RWPE2 (cell line): ENCODE results near the gene CHRD.

Experiments
- ATAC-seq: fragments of 200-7000 bp; cut with Tn5 transposase; 3 replicates; pipeline ENCODE4 v1.9.1; 2021; ENCODE audit warnings: low read depth
- DNase-seq: peaks from one replicate; pipeline ENCODE4 v3.0.0-alpha.2; 2020; ENCODE audit warnings: low spot score
- H3K27ac ChIP-seq: fragments of 450-650 bp; 2 replicates; pipeline ENCODE4 v1.5.1; 2017; ENCODE audit warnings: mild to moderate bottlenecking; ENCODE audit not compliant: poor library complexity, severe bottlenecking
- H3K27me3 ChIP-seq: fragments of 250-450 bp; sonication (Bioruptor Pico); 2 replicates; pipeline ENCODE4 v1.5.1; 2021; ENCODE audit warnings: mild to moderate bottlenecking, moderate library complexity; ENCODE audit not compliant: insufficient read depth, poor library complexity, severe bottlenecking
- H3K36me3 ChIP-seq: fragments of 250-450 bp; sonication (Bioruptor Pico); 2 replicates; pipeline ENCODE4 v1.5.1; 2020; ENCODE audit warnings: low read depth, mild to moderate bottlenecking, moderate library complexity
- H3K4me1 ChIP-seq: fragments of 250-450 bp; sonication (Bioruptor Pico); 2 replicates; pipeline ENCODE4 v1.5.1; 2021; ENCODE audit warnings: mild to moderate bottlenecking, moderate library complexity; ENCODE audit not compliant: insufficient read depth, poor library complexity, severe bottlenecking
- H3K4me3 ChIP-seq: fragments of 250-450 bp; sonication (Bioruptor Pico); 2 replicates; pipeline ENCODE4 v1.5.1; 2021; ENCODE audit warnings: mild to moderate bottlenecking, moderate library complexity; ENCODE audit not compliant: severe bottlenecking
- H3K9me3 ChIP-seq: fragments of 250-450 bp; sonication (Bioruptor Pico); 2 replicates; pipeline ENCODE4 v1.5.1; 2021; ENCODE audit warnings: mild to moderate bottlenecking, moderate library complexity; ENCODE audit not compliant: severe bottlenecking
- TF ChIP-seq, protein P1 (sequence below): fragments of 450-650 bp; IDR thresholded peaks from one replicate; pipeline ENCODE4 v1.5.1; 2017; ENCODE audit warnings: mild to moderate bottlenecking, moderate library complexity; ENCODE audit not compliant: poor library complexity, severe bottlenecking

Gene CHRD

DNA sequence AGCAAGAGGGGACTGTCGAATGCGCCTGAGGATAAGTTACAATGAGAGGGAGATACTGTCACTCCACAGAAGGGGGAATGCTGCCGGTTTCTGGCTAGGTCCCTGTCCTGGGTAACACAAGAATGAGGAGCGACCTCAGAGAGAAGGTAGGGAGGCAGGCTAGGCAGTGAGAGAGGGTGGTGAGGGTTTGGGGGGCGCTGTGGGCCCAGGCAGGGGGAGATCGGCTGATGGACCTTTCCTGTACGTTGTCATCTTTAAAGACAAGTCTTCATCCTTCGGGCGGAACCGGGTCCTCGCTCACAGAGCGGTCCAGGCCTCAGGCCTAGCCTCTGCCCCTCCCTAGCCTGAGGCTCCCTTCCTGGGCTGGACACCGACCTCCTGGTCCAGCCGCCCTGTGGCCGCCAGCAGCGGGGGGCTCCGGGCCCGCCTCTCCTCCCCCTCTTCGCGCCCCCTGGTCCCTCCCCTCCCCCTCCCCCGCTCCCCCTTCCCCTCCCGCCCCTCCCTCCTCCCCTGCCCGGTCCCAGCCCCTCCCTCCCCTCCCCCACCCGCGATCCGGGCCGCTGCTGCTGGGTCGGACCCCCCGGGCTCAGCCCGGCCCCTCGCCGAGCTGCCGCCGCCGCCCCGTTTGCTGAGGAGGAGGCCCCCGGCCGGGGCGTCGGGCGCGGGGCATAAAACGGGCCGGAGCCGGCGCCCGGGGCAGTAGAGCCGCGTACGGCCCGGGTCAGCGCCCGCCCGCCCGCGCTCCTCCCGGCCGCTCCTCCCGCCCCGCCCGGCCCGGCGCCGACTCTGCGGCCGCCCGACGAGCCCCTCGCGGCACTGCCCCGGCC lies at the start of gene CHRD:
Gene CHRD (plus strand): TSS at position 697 of the 827 bp plus-strand sequence. CDS start 265 bp downstream, outside the sequence.
- Histone ChIP-seq H3K4me3 (peak within 1 kb of the TSS; percentile 37), H3K27ac (no peak within 1 kb of the TSS), H3K27me3 (peaks cover 47% of the 10 kb centered on the region), H3K4me1 (no peaks in the 10 kb centered on the region), H3K36me3 (no peaks in the 10 kb centered on the region), H3K9me3 (no peaks in the 10 kb centered on the region)
- no peak; the same call in 2 of the 3 replicates for ATAC-seq
- TF ChIP-seq, protein P1, sequence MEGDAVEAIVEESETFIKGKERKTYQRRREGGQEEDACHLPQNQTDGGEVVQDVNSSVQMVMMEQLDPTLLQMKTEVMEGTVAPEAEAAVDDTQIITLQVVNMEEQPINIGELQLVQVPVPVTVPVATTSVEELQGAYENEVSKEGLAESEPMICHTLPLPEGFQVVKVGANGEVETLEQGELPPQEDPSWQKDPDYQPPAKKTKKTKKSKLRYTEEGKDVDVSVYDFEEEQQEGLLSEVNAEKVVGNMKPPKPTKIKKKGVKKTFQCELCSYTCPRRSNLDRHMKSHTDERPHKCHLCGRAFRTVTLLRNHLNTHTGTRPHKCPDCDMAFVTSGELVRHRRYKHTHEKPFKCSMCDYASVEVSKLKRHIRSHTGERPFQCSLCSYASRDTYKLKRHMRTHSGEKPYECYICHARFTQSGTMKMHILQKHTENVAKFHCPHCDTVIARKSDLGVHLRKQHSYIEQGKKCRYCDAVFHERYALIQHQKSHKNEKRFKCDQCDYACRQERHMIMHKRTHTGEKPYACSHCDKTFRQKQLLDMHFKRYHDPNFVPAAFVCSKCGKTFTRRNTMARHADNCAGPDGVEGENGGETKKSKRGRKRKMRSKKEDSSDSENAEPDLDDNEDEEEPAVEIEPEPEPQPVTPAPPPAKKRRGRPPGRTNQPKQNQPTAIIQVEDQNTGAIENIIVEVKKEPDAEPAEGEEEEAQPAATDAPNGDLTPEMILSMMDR = no peak
- no peak for DNase-seq

DNA sequence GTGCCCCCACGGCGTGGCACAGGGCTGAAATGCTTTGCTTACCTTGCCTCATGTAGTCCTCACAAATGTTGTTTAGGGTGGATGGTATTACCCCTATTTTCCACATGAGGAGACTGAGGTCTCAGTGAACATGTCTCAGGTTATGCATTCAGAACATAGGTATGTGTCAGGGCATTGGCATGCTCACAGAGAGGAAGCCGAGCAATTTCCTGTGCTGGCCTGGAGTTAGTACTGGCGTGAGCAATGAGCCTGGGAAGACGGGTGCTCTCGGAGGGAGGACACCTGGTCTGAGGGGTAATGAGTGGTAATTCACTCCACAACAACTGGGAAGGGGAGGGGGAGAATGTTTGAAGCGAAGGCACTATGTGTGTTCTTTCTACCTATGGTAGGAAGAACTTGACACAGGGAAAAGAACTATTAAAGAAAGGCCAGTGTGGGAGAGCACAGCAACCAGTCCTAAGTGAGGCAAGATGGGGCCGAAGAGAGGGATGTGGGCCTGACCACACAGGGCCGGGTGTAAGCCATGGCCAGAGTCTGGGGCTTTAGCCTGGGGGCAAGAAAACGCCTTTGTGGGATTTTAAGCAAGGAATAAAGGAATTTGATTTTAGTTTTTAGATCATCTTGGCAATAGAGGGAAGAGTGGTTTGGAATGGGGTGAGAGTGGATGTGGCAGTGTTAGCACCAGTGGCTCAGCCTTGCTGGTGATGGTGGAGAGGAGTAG lies 47.3 kb upstream of the CHRD start:
- Histone ChIP-seq H3K4me1 (peaks cover 36% of the 10 kb centered on the region), H3K36me3 (peaks cover 86% of the 10 kb centered on the region), H3K9me3 (no peaks in the 10 kb centered on the region), H3K4me3 (no peak overlapping the region), H3K27me3 (no peaks in the 10 kb centered on the region), H3K27ac (peak overlapping the region; percentile 98)
- TF ChIP-seq, protein P1 = peak; percentile 11
- DNase-seq (peak; percentile 86), ATAC-seq (peak; percentile 81)

DNA sequence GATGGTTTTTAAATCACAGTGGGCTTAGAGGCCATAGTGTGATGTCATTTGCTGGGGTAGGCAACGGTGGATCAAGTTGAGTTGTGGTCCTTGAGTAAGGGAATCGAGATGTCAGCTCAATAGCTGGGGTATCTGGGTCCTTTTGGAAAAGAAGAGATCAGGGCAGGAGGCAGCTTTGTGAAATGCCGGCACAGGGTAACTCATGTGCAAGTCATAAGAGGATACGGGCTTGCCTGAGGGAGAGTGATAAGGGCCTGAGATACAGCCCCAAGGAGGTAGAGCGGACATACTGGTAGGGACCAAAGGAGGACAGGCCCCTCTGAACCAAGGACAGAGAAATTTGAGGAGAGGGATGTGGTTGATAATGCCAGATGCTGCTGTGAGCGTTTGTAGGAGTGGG lies 46.7 kb upstream of the CHRD start:
- TF ChIP-seq, protein P1 = no peak
- H3K9me3 ChIP-seq = no peaks in the 10 kb centered on the region
- DNase-seq (no peak), ATAC-seq (no peak)
- peak overlapping the region; percentile 98 for H3K27ac ChIP-seq
- H3K27me3 ChIP-seq = no peaks in the 10 kb centered on the region
- peaks cover 80% of the 10 kb centered on the region for H3K36me3 ChIP-seq
- no peak overlapping the region for H3K4me3 ChIP-seq
- peaks cover 38% of the 10 kb centered on the region for H3K4me1 ChIP-seq

DNA sequence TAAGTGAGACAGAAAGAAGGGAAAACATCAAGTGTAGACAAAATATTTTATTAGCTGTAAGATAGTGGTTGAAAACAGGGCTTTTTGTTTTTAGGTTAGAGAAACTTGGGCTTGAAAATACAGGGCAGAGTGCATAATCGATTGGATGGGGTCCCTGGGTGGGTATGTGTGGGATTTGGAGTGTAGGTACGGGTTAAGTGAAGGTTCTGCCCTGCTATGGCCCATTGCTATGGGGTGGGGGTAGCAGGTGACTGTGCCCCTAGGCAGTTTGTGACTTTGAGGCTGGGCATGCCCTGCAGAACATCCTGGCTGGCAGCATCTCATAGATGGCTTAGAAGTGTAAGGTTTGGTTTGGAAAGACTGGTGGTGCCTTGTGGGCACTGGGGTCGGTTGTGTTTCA lies 46.2 kb upstream of the CHRD start:
- ATAC-seq = no peak
- no peak for DNase-seq
- no peaks in the 10 kb centered on the region for H3K27me3 ChIP-seq
- H3K4me1 ChIP-seq = peaks cover 39% of the 10 kb centered on the region
- peak overlapping the region; percentile 98 for H3K27ac ChIP-seq
- no peaks in the 10 kb centered on the region for H3K9me3 ChIP-seq
- TF ChIP-seq, protein P1 = no peak
- no peak overlapping the region for H3K4me3 ChIP-seq
- peaks cover 75% of the 10 kb centered on the region for H3K36me3 ChIP-seq
